Measurements from ENCODE around the gene PXDC1.
"Not testable (repeated sequence)": the region's sequence is repeated elsewhere in the genome, so short reads cannot be mapped to it uniquely, and the experiment has no call there.

PXDC1 gene

DNA sequence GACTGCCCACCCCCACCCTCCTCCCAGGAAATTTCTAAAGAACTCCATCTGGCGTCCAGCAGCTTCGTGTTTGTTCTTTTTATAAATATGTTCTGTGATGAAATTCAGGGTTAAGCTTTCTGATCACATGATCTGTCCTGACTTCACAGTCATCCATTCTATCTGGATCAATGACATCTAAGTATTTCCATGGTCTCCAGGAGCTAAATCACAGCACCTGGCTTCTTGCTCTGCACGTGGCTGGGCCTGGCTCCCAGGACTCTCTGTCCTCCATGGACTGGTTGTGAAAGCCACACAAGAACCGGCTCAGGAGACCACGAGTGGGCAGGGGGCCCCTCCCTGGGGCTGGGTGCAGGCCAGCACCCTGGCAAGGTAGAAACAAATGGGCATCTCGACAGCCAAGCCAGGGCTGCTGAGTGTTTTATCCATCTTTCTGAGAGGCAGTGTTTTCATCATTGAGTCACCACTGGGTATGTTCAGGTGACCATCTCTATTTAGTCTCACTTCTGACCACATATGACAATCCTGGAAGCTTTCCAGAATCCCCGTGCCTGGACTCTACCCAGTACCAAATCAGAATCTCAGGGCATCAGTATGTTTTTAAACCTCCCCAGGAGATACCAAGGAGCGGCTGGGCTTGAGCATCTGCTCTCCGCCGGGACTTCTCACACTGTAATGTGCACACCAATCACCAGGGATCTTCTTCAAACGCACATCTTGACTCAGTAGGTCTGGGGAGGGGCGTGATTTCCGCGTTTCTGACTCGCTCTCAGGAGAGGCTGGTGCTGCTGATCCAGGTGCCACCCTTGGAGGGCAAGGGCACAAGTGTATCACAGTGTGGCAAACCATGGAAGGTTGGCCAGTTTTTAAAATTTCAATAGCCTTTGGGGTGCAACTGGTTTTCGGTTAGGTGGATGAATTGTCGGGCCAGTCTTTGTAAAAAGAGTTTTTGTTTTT lies 31.6 kb upstream of the PXDC1 start:
- no peak for DNase-seq

DNA sequence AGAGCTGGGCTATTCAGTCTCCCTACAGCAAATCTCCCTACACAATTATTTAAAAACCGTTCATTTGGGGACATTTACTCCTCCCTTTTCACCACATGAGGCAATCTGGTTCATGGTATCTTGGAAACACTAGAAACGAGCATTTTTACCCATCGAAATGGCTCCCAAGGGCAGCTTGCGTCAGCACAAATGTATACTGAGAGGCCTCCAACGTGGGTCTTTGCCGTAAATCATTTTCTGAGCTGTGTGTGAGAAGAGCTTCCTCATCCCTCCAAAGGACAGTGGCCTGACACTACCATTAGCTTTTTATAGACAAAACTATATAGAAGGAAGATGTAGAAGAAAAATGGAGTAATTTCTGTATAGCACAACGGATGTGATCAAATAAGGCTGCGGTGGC lies 30.0 kb upstream of the PXDC1 start:
- DNase-seq, result no peak

DNA sequence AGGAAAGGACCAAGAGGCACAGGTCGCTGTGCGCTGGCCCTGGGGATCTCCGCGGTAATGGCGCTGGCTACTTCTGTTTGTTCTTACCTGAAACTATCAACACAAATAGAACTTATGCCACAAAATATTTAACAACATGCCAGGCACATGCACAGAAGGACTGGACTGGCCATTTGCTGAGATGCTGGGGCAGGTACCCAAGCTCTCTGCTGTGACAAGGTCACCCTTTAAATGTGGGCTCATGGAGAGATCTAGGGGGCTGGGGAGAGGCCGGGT lies 28.0 kb upstream of the PXDC1 start:
- no peak for DNase-seq

DNA sequence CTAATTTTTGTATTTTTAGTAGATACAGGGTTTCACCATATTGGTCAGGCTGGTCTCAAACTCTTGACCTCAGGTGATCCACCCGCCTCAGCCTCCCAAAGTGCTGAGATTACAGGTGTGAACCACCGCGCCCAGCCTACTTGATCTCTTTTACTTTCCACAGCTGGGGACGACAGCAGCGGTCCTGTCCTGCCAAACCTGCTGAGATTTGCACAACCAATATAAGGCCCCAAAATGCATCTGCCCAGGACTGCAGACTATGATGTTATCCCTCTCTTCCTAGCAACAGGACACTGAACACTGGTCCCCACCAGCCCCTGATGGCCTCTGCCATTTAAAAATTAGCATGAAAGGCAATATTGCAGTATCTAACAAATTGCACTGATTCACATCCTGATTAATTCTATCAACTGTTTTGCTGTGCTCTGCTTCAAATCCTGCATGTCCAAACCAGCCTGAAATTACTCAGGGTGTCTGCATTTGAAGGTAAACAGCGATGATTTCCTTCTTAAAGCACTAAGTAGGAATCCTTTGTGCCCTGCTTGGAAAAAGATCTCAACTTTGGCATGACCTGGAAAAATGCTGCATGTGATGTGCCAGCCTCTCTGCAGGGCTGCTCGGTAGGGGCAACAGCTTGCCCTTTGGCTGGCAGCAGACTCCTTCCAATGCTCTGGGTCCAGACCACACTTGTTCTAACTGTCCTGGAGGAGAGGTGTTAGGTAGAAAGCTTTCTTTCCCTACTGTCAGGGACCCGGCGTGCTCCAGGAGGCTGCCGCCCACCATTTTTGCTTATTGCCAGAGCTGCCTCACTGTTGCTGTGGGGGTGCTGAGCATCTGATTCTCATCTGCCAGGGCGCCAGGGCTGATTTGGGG lies 27.4 kb upstream of the PXDC1 start:
- DNase-seq, result no peak

DNA sequence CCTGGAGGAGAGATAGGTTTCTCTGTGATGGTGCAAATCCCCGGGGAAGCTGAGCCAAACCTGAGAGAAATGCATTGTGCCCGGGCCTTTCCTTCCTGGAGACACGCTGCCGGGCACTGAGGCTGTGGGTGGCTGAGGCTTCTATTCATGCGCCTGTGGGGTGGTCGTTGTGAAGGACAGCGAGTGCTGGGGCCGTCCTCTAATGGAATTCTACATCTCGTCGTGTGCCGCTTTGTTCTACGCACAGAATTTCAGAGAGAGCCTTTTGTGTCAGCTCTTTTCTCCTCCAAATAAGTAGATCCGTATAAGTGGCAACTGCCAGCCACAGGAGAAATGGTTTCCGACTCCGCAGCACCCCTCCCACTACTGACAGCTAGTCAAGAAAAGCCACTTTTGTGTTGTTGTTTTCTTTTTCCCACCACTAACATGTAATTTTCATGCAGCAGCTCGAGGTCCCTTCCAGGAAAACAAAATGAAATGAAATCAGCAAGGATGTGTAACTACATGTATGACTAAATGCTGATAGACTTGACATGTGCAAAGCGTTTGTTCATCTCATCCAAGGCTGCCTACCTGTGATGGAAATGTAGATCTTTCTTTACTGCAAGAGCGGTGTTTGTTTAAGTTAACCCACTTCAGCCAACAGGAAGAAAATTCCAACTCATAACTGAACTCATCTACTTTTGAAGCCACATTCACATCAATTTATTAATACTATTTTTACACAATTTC lies 26.4 kb upstream of the PXDC1 start:
- DNase-seq, result no peak

DNA sequence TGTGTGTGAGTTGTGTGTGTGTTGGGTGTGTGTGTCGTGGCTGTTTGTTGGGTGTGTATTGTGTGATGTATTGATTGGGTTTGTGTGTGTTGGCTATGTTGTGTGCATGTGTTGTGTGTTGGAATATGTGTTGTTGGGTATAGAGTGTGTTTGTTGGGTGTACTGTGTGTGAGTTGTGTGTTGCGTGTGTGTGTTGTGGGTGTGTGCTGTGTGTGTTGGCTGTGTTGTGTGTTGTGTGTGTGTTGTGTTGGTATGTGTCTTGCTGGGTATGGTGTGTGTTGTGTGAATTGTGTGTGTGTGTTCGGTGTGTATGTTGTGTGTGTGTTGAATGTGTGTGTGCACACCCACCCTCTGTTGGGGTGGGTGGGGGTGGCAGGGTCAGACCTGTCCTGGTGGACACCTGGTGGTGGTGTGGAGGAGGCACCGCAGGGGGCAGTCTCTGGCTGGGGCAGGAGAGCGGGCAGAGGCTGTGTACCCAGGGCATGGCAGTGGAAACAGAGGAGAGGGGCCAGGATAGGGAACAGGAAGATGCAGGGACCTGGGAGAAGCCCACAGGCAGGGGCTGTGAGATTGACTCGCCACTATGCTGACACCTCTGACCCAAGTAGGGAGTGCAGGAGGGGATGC lies 25.5 kb upstream of the PXDC1 start:
- no peak for DNase-seq

DNA sequence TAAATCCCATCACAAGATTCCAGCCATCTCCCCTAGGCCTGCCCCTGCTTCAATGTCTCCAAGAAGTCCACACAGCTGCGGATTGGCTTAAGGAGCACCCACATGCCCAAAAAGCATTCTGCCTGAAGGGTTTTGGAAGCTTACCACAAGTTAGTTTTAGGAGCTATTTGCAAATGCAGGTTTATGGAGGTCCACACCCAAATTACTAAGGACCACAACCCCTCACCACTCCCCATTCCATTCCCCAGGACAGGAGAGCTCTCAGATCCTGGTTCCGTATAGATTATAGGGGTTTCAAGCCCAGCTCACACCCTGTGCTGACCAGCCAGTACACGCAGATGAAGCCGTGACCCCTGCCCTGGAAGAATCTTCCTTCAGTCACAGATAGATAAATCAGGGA lies 24.3 kb upstream of the PXDC1 start:
- DNase-seq, result no peak

DNA sequence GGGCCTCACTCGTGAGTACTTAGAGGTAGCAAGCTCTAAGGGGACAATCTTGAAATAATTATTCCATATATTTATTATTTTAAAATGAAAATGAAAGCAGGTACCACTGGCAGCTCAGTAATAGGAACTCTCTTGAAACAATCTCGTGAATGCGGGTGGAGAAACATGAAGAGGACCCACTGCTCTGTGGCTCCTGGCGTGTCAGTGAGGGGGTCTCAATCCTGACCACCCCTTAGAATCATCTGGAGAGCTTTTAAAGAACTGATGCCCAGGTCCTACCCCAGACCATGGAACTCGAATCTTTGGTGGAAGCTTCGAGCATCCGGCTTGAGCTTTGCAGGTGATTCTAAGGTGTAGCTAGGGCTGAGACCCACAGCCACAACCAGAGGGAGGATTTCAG lies 23.9 kb upstream of the PXDC1 start:
- no peak for DNase-seq

DNA sequence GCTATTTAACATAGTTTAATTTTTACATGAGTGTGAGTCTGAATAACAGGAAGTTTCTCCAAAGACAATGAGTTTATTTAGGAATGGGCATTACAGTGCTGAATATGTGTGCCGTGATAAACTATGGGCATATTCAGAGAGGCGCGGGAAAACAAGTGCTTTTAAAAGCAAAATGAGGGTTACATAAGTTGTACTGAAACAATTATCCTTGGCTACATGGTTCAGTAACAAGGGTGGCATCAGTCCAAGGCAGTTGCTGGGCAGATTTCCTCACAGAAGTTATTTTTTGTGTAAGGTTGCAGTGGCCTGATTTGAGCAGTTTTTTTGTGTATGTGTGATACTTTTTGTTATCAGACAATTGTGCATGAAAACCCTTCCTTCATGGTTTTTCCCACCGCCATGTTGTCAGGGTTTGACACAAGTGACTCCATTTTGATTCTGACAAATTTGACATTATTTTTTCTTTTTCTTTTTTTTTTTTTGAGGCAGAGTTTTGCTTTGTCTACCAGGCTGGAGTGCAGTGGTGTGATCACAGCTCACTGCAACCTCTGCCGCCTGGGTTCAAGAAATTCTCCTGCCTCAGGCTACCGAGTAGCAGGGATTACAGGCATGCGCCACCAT lies 22.3 kb upstream of the PXDC1 start:
- no peak for DNase-seq

DNA sequence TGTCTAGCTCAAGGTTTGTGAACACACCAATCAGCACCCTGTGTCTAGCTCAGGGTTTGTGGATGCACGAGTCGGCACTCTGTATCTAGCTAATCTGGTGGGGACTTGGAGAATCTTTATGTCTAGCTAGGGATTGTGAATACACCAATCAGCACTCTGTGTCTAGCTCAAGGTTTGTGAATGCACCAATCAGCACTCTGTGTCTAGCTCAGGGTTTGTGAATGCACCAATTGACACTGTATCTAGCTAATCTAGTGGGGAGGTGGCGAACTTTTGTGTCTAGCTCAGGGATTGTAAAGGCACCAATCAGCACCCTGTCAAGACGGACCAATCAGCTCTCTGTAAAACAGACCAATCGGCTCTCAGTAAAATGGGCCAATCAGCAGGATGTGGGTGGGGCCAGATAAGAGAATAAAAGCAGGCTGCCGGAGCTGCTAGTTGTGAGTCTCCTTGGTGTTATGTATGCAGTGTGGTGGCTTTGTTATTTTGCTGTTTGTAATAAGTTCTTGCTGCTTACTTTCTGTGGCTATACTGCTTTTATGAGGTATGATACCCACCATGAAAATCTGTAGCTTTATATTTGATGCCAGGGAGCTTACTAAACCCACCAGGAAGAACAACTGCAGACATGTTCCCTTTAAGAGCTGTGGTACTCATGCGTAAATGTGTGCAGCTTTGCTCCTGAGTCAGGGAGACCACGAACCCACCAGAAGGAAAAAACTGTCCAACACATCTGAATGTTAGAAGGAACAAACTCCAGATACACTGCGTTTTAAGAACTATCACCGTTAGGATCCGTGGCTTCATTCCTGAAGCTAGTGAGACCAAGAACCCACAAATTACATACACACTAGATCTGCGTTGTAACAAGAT lies 20.9 kb upstream of the PXDC1 start:
- not testable (repeated sequence) for DNase-seq

DNA sequence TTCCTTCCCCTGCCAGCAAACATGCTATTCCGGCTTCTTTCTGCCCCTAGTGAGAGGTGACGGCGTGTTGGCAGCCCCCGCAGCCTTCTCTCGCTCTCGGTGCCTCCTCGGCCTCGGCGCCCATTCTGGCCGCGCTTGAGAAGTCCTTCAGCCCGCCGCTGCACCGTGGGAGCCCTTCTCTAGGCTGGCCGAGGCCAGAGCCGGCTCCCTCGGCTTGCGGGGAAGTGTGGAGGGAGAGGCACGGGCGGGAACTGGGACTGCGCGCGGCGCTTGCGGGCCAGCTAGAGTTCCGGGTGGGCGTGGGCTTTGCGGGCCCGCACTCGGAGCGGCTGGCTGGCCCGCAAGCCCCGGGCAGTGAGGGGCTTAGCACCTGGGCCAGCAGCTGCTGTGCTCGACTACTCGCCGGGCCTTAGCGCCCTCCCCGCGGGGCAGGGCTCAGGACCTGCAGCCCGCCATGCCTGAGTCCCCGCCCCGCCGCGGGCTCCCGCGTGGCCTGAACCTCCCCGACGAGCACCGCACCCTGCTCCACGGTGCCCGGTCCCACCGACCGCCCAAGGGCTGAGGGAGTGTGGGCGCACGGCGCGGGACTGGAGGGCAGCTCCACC lies 20.0 kb upstream of the PXDC1 start:
- no peak for DNase-seq

DNA sequence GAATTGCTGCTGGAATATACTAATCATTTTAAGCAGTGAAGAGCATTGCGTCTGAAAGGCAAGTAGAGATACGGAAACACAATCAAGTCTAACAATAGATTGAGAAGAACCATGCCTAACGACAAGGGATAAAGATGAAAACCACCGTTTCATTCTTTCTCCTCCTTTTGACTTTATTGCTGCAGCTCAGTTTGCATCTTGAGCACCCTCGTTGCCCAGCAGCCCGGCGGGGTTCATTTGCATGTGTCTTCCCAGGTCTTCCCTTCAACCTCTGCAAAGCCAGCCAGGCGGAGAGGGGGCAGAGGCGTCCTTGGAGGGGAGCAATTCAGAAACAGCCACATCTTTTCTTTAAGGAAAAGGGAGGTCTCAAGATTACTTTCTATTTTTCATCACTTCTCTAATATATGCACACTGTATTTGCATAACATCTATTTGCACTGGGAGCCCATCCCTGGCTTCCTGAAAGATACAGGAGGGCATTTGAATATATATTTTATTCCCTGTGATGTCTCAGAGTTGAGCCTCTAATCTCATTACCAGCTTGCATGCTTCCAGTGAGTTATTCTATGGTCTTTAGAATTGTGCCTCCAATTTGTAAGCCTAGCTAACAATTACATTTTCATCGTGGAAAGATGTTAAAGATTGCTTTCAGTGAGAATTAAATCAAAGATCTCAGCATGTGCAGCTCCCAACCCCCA lies 18.7 kb upstream of the PXDC1 start:
- DNase-seq, result no peak

DNA sequence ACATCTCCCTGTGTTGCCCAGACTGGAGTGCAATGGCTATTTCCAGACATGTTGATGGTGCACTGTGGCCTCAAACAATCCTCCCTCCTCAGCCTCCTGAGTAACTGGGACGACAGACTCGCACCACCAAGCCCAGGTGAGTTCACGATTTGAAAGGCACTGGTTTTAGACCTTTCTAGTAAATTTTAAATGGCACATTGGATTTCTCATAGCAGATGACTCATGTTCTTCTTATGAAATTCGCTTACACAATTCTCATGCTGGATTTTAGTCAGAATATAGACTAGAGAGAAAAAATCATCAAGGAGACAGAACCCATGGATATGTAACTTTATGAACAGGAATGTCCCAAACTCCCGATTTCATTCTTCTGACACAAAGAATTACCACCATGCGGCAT lies 18.1 kb upstream of the PXDC1 start:
- no peak for DNase-seq

DNA sequence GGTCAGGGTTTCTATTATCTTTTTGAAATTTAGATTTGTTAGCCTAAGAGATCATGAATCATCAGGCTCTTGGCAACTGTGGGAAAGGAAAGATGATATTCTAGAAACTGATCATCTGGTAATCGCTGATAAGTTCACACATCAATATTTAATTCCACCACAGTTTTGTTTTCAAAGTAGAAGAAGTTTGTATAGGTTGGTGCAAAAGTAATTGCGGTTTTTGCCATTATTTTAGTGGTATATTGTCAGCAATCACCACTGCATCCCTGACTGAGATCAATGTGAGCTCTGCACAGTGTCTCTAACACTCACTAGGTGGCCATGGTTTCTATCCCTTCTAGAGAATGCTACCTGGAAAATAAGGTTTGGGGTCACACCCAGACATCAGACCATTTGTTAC lies 17.0 kb upstream of the PXDC1 start:
- no peak for DNase-seq

DNA sequence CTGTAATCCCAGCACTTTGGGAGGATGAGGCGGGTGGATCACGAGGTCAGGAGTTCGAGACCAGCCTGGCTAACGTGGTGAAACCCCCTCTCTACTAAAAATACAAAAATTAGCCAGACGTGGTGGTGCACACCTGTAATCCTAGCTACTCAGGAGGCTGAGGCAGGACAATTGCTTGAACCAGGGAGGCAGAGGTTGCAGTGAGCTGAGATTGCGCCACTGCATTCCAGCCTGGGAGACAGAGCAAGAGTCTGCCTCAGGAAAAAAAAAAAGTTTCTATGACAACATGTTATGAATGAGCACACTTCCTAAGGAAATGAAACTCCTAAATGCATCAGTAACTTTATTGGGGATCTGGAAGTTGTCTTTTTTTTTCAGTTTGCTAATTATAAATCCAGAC lies 16.0 kb upstream of the PXDC1 start:
- not testable (repeated sequence) for DNase-seq

DNA sequence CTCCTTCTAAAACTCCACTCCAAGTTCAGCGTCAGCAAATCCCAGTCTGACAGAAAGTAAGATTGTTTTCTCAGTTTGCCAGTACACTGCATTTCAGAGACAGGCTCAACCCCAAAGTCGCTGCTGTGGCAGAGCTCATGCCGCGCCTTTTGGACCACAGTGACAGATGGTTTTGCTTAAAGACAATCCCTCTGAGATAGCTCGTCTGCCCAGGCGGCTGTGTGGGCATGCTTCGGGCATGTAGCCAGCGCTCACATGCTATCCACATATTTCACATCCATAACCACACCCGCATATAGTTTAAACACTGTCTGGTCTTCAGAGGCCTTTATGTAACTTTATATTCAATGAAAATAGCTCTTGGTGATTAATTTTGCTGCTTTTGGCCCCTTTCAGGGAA lies 14.7 kb upstream of the PXDC1 start:
- DNase-seq, result no peak

DNA sequence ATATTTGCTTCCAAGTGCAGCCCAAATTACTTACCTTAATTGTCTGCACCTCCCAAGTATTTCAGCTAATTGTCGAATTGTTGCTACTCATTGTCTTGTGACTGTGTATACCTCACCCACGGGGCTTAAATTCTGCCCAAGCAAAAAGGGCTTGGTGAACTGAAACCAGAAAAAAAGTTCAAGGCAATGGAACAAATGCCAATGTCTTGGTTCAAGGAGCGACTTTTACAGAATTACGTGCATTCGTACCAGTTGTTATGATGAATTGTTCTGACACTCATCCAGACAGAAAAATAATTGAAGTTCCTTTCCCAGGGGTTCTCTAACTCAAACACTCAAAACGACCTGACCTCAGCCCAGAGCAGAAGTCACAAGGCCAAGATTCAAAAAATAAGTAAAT lies 13.9 kb upstream of the PXDC1 start:
- DNase-seq, result no peak

DNA sequence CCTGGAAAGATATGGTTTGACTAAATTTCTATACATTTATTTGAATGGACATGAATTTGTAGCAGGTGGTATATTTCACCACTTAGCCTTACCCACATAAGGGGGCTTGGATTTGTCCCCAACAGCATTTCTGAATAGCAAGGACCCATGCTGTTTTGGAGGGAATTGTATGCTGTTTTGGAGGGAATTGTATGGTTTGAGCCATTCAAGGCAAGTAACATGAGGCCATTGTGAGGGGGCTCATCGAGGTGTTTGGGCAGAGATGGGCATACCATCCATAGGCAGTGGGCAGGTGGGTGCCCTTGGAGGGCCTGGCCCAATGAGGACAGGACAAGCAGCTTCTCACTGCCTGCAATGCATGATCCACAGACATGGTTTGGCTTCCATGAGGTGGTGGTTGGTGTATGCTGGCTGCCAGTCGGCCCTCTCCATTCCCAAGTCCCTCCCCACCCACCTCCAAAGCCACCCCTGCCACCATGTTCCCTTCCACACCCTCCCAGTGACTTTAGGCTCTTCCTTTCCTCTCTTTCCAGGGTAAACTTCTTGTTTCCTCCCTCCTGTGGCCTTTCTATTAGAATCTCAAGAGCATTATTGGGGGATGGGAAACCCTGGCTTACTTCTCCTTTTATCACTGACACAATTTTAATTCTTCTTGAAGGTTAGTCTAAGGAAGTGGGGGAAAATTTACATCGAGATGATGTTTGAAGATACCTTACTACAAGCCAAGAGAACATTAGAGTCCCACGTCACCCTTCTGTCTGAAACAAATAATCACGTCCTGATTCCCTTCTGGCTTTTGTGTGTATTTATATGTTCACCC lies 13.2 kb upstream of the PXDC1 start:
- no peak for DNase-seq

DNA sequence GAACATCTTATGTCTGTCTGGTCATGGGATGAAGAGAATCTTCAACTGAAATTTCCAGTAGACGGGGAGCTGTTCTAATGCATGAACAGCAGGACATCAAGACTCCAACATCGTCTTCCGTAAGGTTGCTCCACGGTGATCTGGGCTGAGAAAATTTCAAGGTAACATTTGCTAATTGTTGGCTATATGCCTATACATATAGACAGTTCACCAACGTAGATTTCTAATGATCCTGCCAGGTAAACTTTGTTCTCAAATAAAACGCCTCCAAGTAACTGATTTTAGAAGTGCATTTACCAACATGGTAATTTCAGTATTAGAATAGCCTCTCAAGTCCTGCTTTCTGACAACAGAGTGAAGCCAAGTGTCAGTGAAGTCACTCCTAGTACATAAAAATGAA lies 11.3 kb upstream of the PXDC1 start:
- no peak for DNase-seq

DNA sequence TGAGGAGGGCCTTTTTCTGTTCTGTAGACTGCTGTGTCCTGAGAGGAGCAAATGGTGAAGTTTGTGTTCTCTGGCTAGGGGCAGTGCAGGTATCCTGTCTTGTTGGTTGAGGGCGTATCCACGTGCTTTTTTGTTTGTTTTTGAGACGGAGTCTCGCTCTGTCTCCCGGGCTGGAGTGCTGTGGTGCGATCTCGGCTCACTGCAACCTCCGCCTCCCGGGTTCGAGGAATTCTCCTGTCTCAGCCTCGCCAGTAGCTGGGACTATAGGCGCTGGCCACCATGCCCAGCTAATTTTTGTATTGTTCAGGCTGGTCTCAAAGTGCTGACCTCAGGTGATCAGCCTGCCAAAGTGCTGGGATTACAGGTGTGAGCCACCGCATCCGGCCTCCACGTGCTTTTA lies 10.8 kb upstream of the PXDC1 start:
- no peak for DNase-seq
